PFSK-1 (cell line): Measurements from ENCODE around the gene CAMTA1.

Source experiments
- POLR2AphosphoS5 ChIP-seq: IDR thresholded peaks from 2 replicates; pipeline ENCODE4 v1.6.1; 2012; ENCODE audit warnings: low read depth, mild to moderate bottlenecking, control low read depth, low read length, moderate library complexity
- REST ChIP-seq, 2 experiments: IDR thresholded peaks; 2 replicates each; pipeline versions ENCODE4 v1.6.1 to v1.8.0; 2011 to 2012; ENCODE audit warnings: low read depth in 2 of 2, low read length in 2 of 2, control low read depth in 1 of 2, inconsistent platforms in 1 of 2, mild to moderate bottlenecking in 1 of 2, moderate library complexity in 1 of 2; ENCODE audit not compliant: insufficient read depth in 1 of 2

- no peak for TF ChIP-seq POLR2AphosphoS5
- no peak for TF ChIP-seq REST (IDR thresholded peaks at IDR 0.05; ENCODE audit: insufficient read depth in 1 of 2, low read depth in 2 of 2, low read length in 2 of 2)
Observed at GRCh38 chr1:7178336-7178735, 393.1 kb downstream of the CAMTA1 start.
